Measurements from ENCODE around the gene PDE8A. TPM values are rescaled to one million over a fixed set of nuclear protein-coding genes. Genes with fewer than 3 reads are reported as not detected.

Gene PDE8A
- total and polyA plus RNA-seq, 10 of the 15 experiments (the other 5 are each of a cell fraction or from before 2014, with no cell fraction given), result 6.7 to 69.2 (median 27.2) TPM

GRCh38 chr15:85064710-85065109 is 83.1 kb downstream of the PDE8A start (continued):
- no peak for TF ChIP-seq MTA2 (IDR thresholded peaks at IDR 0.05; ENCODE audit: low read depth)
- TF ChIP-seq ZNF687 (IDR thresholded peaks at IDR 0.05), result no peak

- 94% methylated on average over 2 of the region's 2 CpGs for WGBS (ENCODE audit: insufficient coverage, insufficient replicate concordance, low lambda C conversion rate, missing lambda C conversion rate)
- no peak overlapping the region for H3K4me2 ChIP-seq (ENCODE audit: control insufficient read depth, insufficient read depth)
- ChIA-PET SMC1A (ENCODE audit: uncharacterized antibody, unreplicated experiment) (interaction anchor here (1.1 kb wide), 1 partner anchor 10 kb away, joined by 3 read pairs; no protein-coding TSS in a partner anchor), CTCF (no interaction called here), POLR2A (interaction anchor here (1.4 kb wide), 1 partner anchor 82 kb away, joined by 4 read pairs; no protein-coding TSS in a partner anchor), RAD21 (ENCODE audit: unreplicated experiment) (no interaction called here)
- H3K4me1 ChIP-seq (ENCODE audit: control insufficient read depth, insufficient read depth, low read length), result no peaks in the 10 kb centered on the region
- H2AFZ ChIP-seq (ENCODE audit: control insufficient read depth, low read depth, low read length), result no peak overlapping the region
- BruUV-seq (replicated peaks), result no TSS peak
- H3K4me3 ChIP-seq, result no peak overlapping the region
- DNase-seq (ENCODE audit: low read depth, low spot score) (no peak), FAIRE-seq (no peak), ATAC-seq (no peak)
- no peaks in the 10 kb centered on the region for H3K79me2 ChIP-seq (ENCODE audit: control insufficient read depth, insufficient read depth, low read length)
- H3K27me3 ChIP-seq (replicated peaks in 1 of 2; ENCODE audit: control insufficient read depth in 2 of 2, insufficient read depth in 2 of 2, low read length in 1 of 2), result no peaks in the 10 kb centered on the region
- H3K9me3 ChIP-seq (replicated peaks; ENCODE audit: control insufficient read depth, insufficient read depth, low read length), result no peaks in the 10 kb centered on the region
- in situ Hi-C loops (cut with MboI) (no loop called here), intact Hi-C loops (cut with micrococcal nuclease; ENCODE audit: unreplicated experiment) (no loop called here)
- TF ChIP-seq ATF2 (IDR thresholded peaks at IDR 0.05; ENCODE audit: low read length) (no peak), NKRF (conservative IDR thresholded peaks at IDR 0.05) (no peak), BCLAF1 (IDR thresholded peaks at IDR 0.05) (no peak)
- no peak overlapping the region for H3K27ac ChIP-seq (ENCODE audit: control insufficient read depth, insufficient read depth)
- H4K20me1 ChIP-seq (ENCODE audit: control insufficient read depth, insufficient read depth), result peaks cover 2% of the 10 kb centered on the region; the same call in 1 of the 2 replicates
- H3K9ac ChIP-seq (ENCODE audit: control insufficient read depth, insufficient read depth, low read length), result no peak overlapping the region
- peaks cover 10% of the 10 kb centered on the region in 2 experiments; a peak in 3 of 4 replicates for H3K36me3 ChIP-seq (ENCODE audit: control insufficient read depth in 2 of 2, insufficient read depth in 2 of 2, low read length in 1 of 2)
Measured at GRCh38 chr15:85071061-85071460, 89.4 kb downstream of the PDE8A start.
